ENCODE data around the gene ITGA2B.

GRCh38 chr17:44324571-44325275 is 64.7 kb downstream of the ITGA2B start, which contains the start of gene SLC25A39:
- peak in 2 of 3 experiments; percentile 14 to 27 for TF ChIP-seq CTCF (IDR thresholded peaks at IDR 0.05)
- TF ChIP-seq POLR2A (IDR thresholded peaks at IDR 0.05) = no peak
